ENCODE measurements around the gene TMEM139. TPM values are rescaled to one million over a fixed set of nuclear protein-coding genes. Genes with fewer than 3 reads are reported as not detected.
A peak's percentile ranks its signal among the peaks of the same experiment; 100 is the strongest.

The TMEM139 gene
- total RNA-seq, 2 donors from 2014 or later: 13.2 to 23.9 TPM

GRCh38 chr7:143308632-143309031 is 23.9 kb downstream of the TMEM139 start:
- ATAC-seq: no peak
- no peaks in the 10 kb centered on the region for H3K9me3 ChIP-seq
- H3K4me1 ChIP-seq: no peaks in the 10 kb centered on the region
- H3K27me3 ChIP-seq: no peaks in the 10 kb centered on the region
- H3K27ac ChIP-seq: no peak overlapping the region
- whole genome bisulfite sequencing, 2 donors: 93 to 97% methylated on average over 2 of the region's 2 CpGs
- TF ChIP-seq POLR2A (IDR thresholded peaks at IDR 0.05): no peak
- TF ChIP-seq, protein P1, sequence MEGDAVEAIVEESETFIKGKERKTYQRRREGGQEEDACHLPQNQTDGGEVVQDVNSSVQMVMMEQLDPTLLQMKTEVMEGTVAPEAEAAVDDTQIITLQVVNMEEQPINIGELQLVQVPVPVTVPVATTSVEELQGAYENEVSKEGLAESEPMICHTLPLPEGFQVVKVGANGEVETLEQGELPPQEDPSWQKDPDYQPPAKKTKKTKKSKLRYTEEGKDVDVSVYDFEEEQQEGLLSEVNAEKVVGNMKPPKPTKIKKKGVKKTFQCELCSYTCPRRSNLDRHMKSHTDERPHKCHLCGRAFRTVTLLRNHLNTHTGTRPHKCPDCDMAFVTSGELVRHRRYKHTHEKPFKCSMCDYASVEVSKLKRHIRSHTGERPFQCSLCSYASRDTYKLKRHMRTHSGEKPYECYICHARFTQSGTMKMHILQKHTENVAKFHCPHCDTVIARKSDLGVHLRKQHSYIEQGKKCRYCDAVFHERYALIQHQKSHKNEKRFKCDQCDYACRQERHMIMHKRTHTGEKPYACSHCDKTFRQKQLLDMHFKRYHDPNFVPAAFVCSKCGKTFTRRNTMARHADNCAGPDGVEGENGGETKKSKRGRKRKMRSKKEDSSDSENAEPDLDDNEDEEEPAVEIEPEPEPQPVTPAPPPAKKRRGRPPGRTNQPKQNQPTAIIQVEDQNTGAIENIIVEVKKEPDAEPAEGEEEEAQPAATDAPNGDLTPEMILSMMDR (IDR thresholded peaks at IDR 0.05): no peak
- DNase-seq: no peak
- intact Hi-C loops (cut with DNase I): no loop called here
- H3K36me3 ChIP-seq (replicated peaks in 1 of 2; ENCODE audit: insufficient read depth in 1 of 2, low read depth in 2 of 2): peaks cover 0 to 13% of the 10 kb centered on the region in 2 donors
- no peak overlapping the region for H3K4me3 ChIP-seq

GRCh38 chr7:143314127-143314526 is 29.4 kb downstream of the TMEM139 start:
- ATAC-seq (no peak), DNase-seq (no peak)
- no peaks in the 10 kb centered on the region for H3K36me3 ChIP-seq (replicated peaks in 1 of 2; ENCODE audit: insufficient read depth in 1 of 2, low read depth in 2 of 2)
- H3K4me3 ChIP-seq: no peak overlapping the region
- no peak overlapping the region for H3K27ac ChIP-seq
- H3K9me3 ChIP-seq: no peaks in the 10 kb centered on the region
- no peaks in the 10 kb centered on the region for H3K27me3 ChIP-seq
- no peaks in the 10 kb centered on the region for H3K4me1 ChIP-seq
- intact Hi-C loops (cut with DNase I): no loop called here
- TF ChIP-seq POLR2A (IDR thresholded peaks at IDR 0.05): no peak
- TF ChIP-seq, protein P1 (IDR thresholded peaks at IDR 0.05): no peak

DNA sequence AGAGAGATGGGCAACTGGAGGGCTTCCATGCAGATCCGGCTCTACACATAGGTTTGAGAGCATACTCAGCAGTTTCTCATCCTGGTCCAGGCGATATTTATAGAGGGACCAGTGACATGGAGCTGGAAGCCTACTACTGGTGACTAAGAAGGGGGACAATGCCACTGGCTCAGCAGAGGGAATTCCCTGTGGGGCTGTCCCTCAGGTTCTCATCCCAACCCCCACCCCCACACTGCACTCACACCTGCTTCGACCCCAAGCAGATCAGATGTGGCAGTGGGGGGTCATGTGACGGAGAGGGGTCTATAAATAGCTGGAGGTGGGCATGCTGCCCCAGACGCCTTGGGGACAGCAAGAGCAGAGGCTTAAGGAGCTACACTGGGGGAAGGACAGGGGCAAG is 31.0 kb downstream of the TMEM139 start, which contains the start of gene CLCN1:
Gene CLCN1, plus strand, starts transcription at position 336 of the 400 bp plus-strand sequence. CDS start 102 bp downstream, outside the sequence.
- Histone ChIP-seq H3K36me3 (replicated peaks in 1 of 2; ENCODE audit: insufficient read depth in 1 of 2, low read depth in 2 of 2) (no peaks in the 10 kb centered on the region), H3K27ac (no peak within 1 kb of the TSS), H3K4me1 (no peaks in the 10 kb centered on the region), H3K27me3 (no peaks in the 10 kb centered on the region), H3K9me3 (no peaks in the 10 kb centered on the region), H3K4me3 (no peak within 1 kb of the TSS)
- intact Hi-C loops (cut with DNase I): no loop called here
- DNase-seq (no peak), ATAC-seq (no peak)
- WGBS, 2 donors: 46 to 76% methylated on average over 4 to 5 of the region's 5 CpGs
- no peak for TF ChIP-seq POLR2A (IDR thresholded peaks at IDR 0.05)
- TF ChIP-seq, protein P1 (IDR thresholded peaks at IDR 0.05): no peak

DNA sequence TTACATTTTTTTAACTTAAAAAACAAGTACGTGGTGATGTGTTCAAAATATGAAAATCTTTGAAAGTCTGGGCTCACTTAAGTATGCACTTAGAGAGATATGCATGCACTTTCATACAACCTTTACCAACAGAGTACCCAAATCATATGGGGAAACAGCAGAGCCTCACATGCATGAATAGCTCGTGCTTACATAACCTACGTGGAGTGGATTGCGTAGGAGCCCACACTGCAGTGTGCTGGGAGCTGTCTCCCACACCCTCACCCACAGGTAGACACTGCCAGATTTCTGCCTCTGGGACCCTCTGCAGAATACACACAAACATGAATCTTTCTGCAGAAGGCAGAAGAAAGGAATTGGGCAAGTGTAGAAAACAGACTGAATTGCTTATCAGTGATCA is 31.7 kb downstream of the TMEM139 start:
- no peak for ATAC-seq

GRCh38 chr7:143318661-143319060 is 33.9 kb downstream of the TMEM139 start:
- WGBS, 2 donors: 46% methylated on average over 5 of the region's 5 CpGs; no CpG with 5 or more reads in 1 of the 2 donors
- no peaks in the 10 kb centered on the region for H3K4me1 ChIP-seq
- no peaks in the 10 kb centered on the region for H3K9me3 ChIP-seq
- no peaks in the 10 kb centered on the region for H3K27me3 ChIP-seq
- H3K4me3 ChIP-seq: no peak overlapping the region
- TF ChIP-seq POLR2A (IDR thresholded peaks at IDR 0.05): no peak
- TF ChIP-seq, protein P1 (IDR thresholded peaks at IDR 0.05): no peak
- no peak overlapping the region for H3K27ac ChIP-seq
- DNase-seq: peak in 1 of 4 donors; percentile 43
- intact Hi-C loops (cut with DNase I): no loop called here
- H3K36me3 ChIP-seq (replicated peaks in 1 of 2; ENCODE audit: insufficient read depth in 1 of 2, low read depth in 2 of 2): no peaks in the 10 kb centered on the region
- peak; percentile 54 for ATAC-seq

More for the DNA sequence above, 31.7 kb downstream of the TMEM139 start:
- 69 to 71% methylated on average over 4 of the region's 4 CpGs for WGBS, 2 donors
- H3K4me3 ChIP-seq: no peak overlapping the region
- no peak overlapping the region for H3K27ac ChIP-seq
- no peaks in the 10 kb centered on the region for H3K9me3 ChIP-seq
- H3K4me1 ChIP-seq: no peaks in the 10 kb centered on the region
- no peaks in the 10 kb centered on the region for H3K27me3 ChIP-seq
- TF ChIP-seq POLR2A (IDR thresholded peaks at IDR 0.05): no peak
- TF ChIP-seq, protein P1 (IDR thresholded peaks at IDR 0.05): no peak
- DNase-seq: no peak
- intact Hi-C loops (cut with DNase I): no loop called here
- no peaks in the 10 kb centered on the region for H3K36me3 ChIP-seq (replicated peaks in 1 of 2; ENCODE audit: insufficient read depth in 1 of 2, low read depth in 2 of 2)
